Nephron (organoid): Measurements from ENCODE around the gene EWSR1.
A peak's percentile ranks its signal among the peaks of the same experiment; 100 is the strongest.

Source experiments
- H3K27ac Mint-ChIP-seq, 3 experiments: 2 replicates each; pipeline ENCODE4 v1.8.0; 2020; ENCODE audit warnings: mixed read lengths in 3 of 3, mild to moderate bottlenecking in 2 of 3, moderate library complexity in 1 of 3
- H3K27me3 Mint-ChIP-seq: 2 replicates; pipeline ENCODE4 v1.8.0; 2021; ENCODE audit warnings: low read depth, mild to moderate bottlenecking, moderate library complexity, mixed read lengths
- H3K36me3 Mint-ChIP-seq: 2 replicates; pipeline ENCODE4 v1.8.0; 2020; ENCODE audit warnings: low read depth, mixed read lengths
- H3K4me1 Mint-ChIP-seq: 2 replicates; pipeline ENCODE4 v1.8.0; 2020; ENCODE audit warnings: mixed read lengths
- H3K4me3 Mint-ChIP-seq, 3 experiments: 2 replicates each; pipeline ENCODE4 v1.8.0; 2020; ENCODE audit warnings: mild to moderate bottlenecking in 3 of 3, mixed read lengths in 3 of 3, moderate library complexity in 2 of 3
- H3K9me3 Mint-ChIP-seq: 2 replicates; pipeline ENCODE4 v1.8.0; 2020; ENCODE audit warnings: mixed read lengths
- CTCF ChIP-seq, 3 experiments: fragments of 200-600 bp; sonication (generic); IDR thresholded peaks; one replicate each; pipeline ENCODE4 v1.5.0; 2021; ENCODE audit warnings: antibody characterized with exemption in 3 of 3; ENCODE audit not compliant: unreplicated experiment in 3 of 3

EWSR1 gene

DNA sequence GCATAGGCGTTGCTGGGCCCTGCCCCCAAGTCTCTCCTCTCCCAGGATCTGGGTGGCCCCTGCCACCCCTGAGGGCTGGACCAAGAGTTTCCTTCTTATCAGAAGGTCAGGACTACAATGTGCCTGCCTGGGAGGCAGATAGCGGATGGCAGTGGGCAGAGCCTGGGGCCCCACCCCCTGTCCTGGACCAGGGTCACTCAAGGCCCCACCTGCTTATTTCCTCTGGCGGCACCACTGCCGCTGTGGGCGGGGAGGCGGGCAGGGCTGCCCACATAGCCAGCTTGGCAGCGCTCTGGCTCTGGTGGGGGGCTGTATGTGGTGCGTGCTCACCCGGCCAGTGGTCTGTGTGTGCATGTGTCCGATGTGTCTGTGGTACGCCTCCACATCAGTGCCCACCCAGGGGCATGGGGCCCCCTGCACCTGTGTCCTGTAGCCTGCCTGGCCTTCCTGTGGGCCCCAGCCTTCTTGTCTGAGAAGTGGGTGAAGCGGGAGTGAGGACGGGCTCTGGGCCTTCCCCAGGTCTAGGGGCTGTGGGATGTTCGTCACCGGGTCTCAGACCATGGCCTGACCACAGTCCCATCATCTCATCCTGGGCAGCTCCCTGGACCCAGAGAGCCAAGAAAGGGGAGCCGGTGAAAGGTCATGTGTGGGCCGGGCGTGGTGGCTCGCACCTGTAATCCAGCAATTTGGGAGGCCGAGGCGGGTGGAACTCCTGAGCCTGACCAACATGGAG lies 41.4 kb downstream of the EWSR1 start:
- TF ChIP-seq CTCF (IDR thresholded peaks at IDR 0.05; ENCODE audit: unreplicated experiment in 3 of 3), result no peak
- Mint-ChIP-seq H3K27ac (no peak overlapping the region), H3K27me3 (peaks cover 34% of the 10 kb centered on the region), H3K4me1 (peaks cover 15% of the 10 kb centered on the region), H3K4me3 (peak overlapping the region; percentile 66 to 76 (median 74)), H3K36me3 (peaks cover 5% of the 10 kb centered on the region), H3K9me3 (no peaks in the 10 kb centered on the region)

- no peak for TF ChIP-seq CTCF (IDR thresholded peaks at IDR 0.05; ENCODE audit: unreplicated experiment in 3 of 3)
- no peak overlapping the region for H3K27ac Mint-ChIP-seq
- peak overlapping the region; percentile 53 to 60 (median 55) for H3K4me3 Mint-ChIP-seq
- H3K27me3 Mint-ChIP-seq, result peaks cover 37% of the 10 kb centered on the region
- no peaks in the 10 kb centered on the region for H3K9me3 Mint-ChIP-seq
- H3K4me1 Mint-ChIP-seq, result peaks cover 17% of the 10 kb centered on the region
- peaks cover 5% of the 10 kb centered on the region for H3K36me3 Mint-ChIP-seq
Measured at GRCh38 chr22:29310065-29310862, 42.2 kb downstream of the EWSR1 start.

- TF ChIP-seq CTCF (IDR thresholded peaks at IDR 0.05; ENCODE audit: unreplicated experiment in 3 of 3), result no peak
- Mint-ChIP-seq H3K27me3 (peaks cover 36% of the 10 kb centered on the region), H3K36me3 (peaks cover 5% of the 10 kb centered on the region), H3K9me3 (no peaks in the 10 kb centered on the region), H3K4me1 (peaks cover 17% of the 10 kb centered on the region), H3K4me3 (peak overlapping the region in 2 of 3 experiments; percentile 41 to 52), H3K27ac (no peak overlapping the region)
Measured at GRCh38 chr22:29310863-29311339, 42.8 kb downstream of the EWSR1 start.

GRCh38 chr22:29311464-29312217 lies 43.6 kb downstream of the EWSR1 start:
- TF ChIP-seq CTCF (IDR thresholded peaks at IDR 0.05; ENCODE audit: unreplicated experiment in 3 of 3), result no peak
- H3K27ac Mint-ChIP-seq, result no peak overlapping the region
- H3K27me3 Mint-ChIP-seq, result peaks cover 44% of the 10 kb centered on the region
- no peaks in the 10 kb centered on the region for H3K9me3 Mint-ChIP-seq
- peaks cover 5% of the 10 kb centered on the region for H3K36me3 Mint-ChIP-seq
- H3K4me3 Mint-ChIP-seq, result no peak overlapping the region
- H3K4me1 Mint-ChIP-seq, result peaks cover 17% of the 10 kb centered on the region

- H3K4me1 Mint-ChIP-seq, result peaks cover 17% of the 10 kb centered on the region
- H3K27ac Mint-ChIP-seq, result no peak overlapping the region
- TF ChIP-seq CTCF (IDR thresholded peaks at IDR 0.05; ENCODE audit: unreplicated experiment in 3 of 3), result no peak
- H3K27me3 Mint-ChIP-seq, result peaks cover 52% of the 10 kb centered on the region
- H3K9me3 Mint-ChIP-seq, result no peaks in the 10 kb centered on the region
- peaks cover 5% of the 10 kb centered on the region for H3K36me3 Mint-ChIP-seq
- peak overlapping the region; percentile 11 to 40 (median 17) for H3K4me3 Mint-ChIP-seq
Measured at GRCh38 chr22:29312218-29313125, 44.4 kb downstream of the EWSR1 start.
